Colonic mucosa (tissue), 4 donors: ENCODE data around the gene ELFN2. TPM values are rescaled to one million over a fixed set of nuclear protein-coding genes. Genes with fewer than 3 reads are reported as not detected.

ENCODE experiments used
- DNase-seq: peaks from one replicate; pipeline ENCODE4 v3.0.0-alpha.2; 2020
- H3K27ac ChIP-seq: fragments of 200-600 bp; one replicate; pipeline ENCODE4 v1.8.0; 2021
- H3K27me3 ChIP-seq: fragments of 200-600 bp; one replicate; pipeline ENCODE4 v1.8.0; 2021
- H3K36me3 ChIP-seq: fragments of 200-600 bp; one replicate; pipeline ENCODE4 v1.8.0; 2021
- H3K4me1 ChIP-seq: fragments of 200-600 bp; one replicate; pipeline ENCODE4 v1.8.0; 2021; ENCODE audit warnings: mild to moderate bottlenecking
- H3K4me3 ChIP-seq: fragments of 200-600 bp; one replicate; pipeline ENCODE4 v1.8.0; 2021
- H3K9ac ChIP-seq, 2 donors: one replicate each; pipeline ENCODE4 v1.7.0; 2013; ENCODE audit warnings: control low read depth in 2 of 2, low read depth in 2 of 2, low read length in 2 of 2
- H3K9me3 ChIP-seq: fragments of 200-600 bp; one replicate; pipeline ENCODE4 v1.8.0; 2021
- CTCF ChIP-seq: fragments of 200-600 bp; IDR thresholded peaks from one replicate; pipeline ENCODE4 v1.8.0; 2022; ENCODE audit warnings: antibody characterized with exemption, mild to moderate bottlenecking
- intact Hi-C: fragments of 100-400 bp; cut with DNase I; formaldehyde crosslinking; loops from one replicate; pipeline ENCODE4 v1.14.1; 2022
- total RNA-seq, 2 donors: library from RNA; stranded (reverse); fragmentation: NEBNext Ultra II Directional in 1 of 2; extraction: Animal tissue kit (Norgen Biotek cat#: 25700) in 1 of 2; gene quantifications; one replicate each; pipeline ENCODE4 v1.2.1, GENCODE V29; 2021
- donor health status: healthy.
- donor health status: DM: no; HTN: no; CAD: no.
- donor health status: DM: no; HTN: no; CAD: no.

ELFN2 gene
- total RNA-seq, 2 donors from 2014 or later: 0.07 to 0.21 TPM

- no peaks in the 10 kb centered on the region for H3K27me3 ChIP-seq
- no peak for TF ChIP-seq CTCF
- no peak overlapping the region for H3K4me3 ChIP-seq
- H3K9me3 ChIP-seq: no peaks in the 10 kb centered on the region
- no peak overlapping the region for H3K9ac ChIP-seq
- H3K4me1 ChIP-seq: no peaks in the 10 kb centered on the region
- intact Hi-C loops: no loop called here
- H3K36me3 ChIP-seq: no peaks in the 10 kb centered on the region
- H3K27ac ChIP-seq: no peak overlapping the region
- DNase-seq: no peak
Observed at GRCh38 chr22:37453696-37454095, 26.4 kb upstream of the ELFN2 start.

- Histone ChIP-seq H3K4me3 (no peak overlapping the region), H3K27ac (no peak overlapping the region), H3K27me3 (no peaks in the 10 kb centered on the region), H3K4me1 (no peaks in the 10 kb centered on the region), H3K9me3 (no peaks in the 10 kb centered on the region), H3K9ac (no peak overlapping the region), H3K36me3 (no peaks in the 10 kb centered on the region)
- intact Hi-C loops: no loop called here
- no peak for TF ChIP-seq CTCF
- DNase-seq: no peak
Observed at GRCh38 chr22:37451218-37451617, 23.9 kb upstream of the ELFN2 start.

GRCh38 chr22:37449331-37450001, 22.2 kb upstream of the ELFN2 start:
- no peak for DNase-seq
- Histone ChIP-seq H3K36me3 (no peaks in the 10 kb centered on the region), H3K4me1 (no peaks in the 10 kb centered on the region), H3K9me3 (no peaks in the 10 kb centered on the region), H3K27ac (no peak overlapping the region), H3K9ac (no peak overlapping the region), H3K4me3 (no peak overlapping the region), H3K27me3 (no peaks in the 10 kb centered on the region)
- intact Hi-C loops: no loop called here
- TF ChIP-seq CTCF: no peak

- intact Hi-C loops: no loop called here
- TF ChIP-seq CTCF: no peak
- DNase-seq: no peak
- Histone ChIP-seq H3K27me3 (no peaks in the 10 kb centered on the region), H3K36me3 (no peaks in the 10 kb centered on the region), H3K4me3 (no peak overlapping the region), H3K9me3 (no peaks in the 10 kb centered on the region), H3K27ac (no peak overlapping the region), H3K4me1 (no peaks in the 10 kb centered on the region), H3K9ac (no peak overlapping the region)
Observed at GRCh38 chr22:37448516-37449127, 21.3 kb upstream of the ELFN2 start.

GRCh38 chr22:37445501-37445900, 18.2 kb upstream of the ELFN2 start:
- H3K36me3 ChIP-seq: no peaks in the 10 kb centered on the region
- no peak for DNase-seq
- TF ChIP-seq CTCF: no peak
- H3K27me3 ChIP-seq: no peaks in the 10 kb centered on the region
- no peaks in the 10 kb centered on the region for H3K4me1 ChIP-seq
- H3K9ac ChIP-seq: no peak overlapping the region
- intact Hi-C loops: no loop called here
- no peak overlapping the region for H3K4me3 ChIP-seq
- H3K9me3 ChIP-seq: no peaks in the 10 kb centered on the region
- H3K27ac ChIP-seq: no peak overlapping the region
